Chondrocyte (in vitro differentiated cells): ENCODE measurements around the gene USP7. TPM values are rescaled to one million over a fixed set of nuclear protein-coding genes. Genes with fewer than 3 reads are reported as not detected.

Experiments
- DNase-seq: peaks from one replicate; pipeline ENCODE4 v3.0.0; 2021; ENCODE audit warnings: mixed read lengths, low spot score
- H3K27ac Mint-ChIP-seq: one replicate; pipeline ENCODE4 v1.8.0; 2021; ENCODE audit warnings: mild to moderate bottlenecking, moderate library complexity, mixed read lengths; ENCODE audit not compliant: unreplicated experiment
- H3K27me3 Mint-ChIP-seq: 2 replicates; pipeline ENCODE4 v1.8.0; 2021; ENCODE audit warnings: low read depth, mixed read lengths
- H3K36me3 Mint-ChIP-seq: 2 replicates; pipeline ENCODE4 v1.8.0; 2021; ENCODE audit warnings: low read depth, mixed read lengths
- H3K4me1 Mint-ChIP-seq: 2 replicates; pipeline ENCODE4 v1.8.0; 2021; ENCODE audit warnings: low read depth, mild to moderate bottlenecking, mixed read lengths
- H3K4me3 Mint-ChIP-seq: one replicate; pipeline ENCODE4 v1.8.0; 2021; ENCODE audit warnings: mild to moderate bottlenecking, moderate library complexity, mixed read lengths; ENCODE audit not compliant: unreplicated experiment
- H3K9me3 Mint-ChIP-seq: 2 replicates; pipeline ENCODE4 v1.8.0; 2021; ENCODE audit warnings: low read depth, mixed read lengths
- CTCF ChIP-seq: fragments of 200-600 bp; sonication (generic); IDR thresholded peaks from 2 replicates; pipeline ENCODE4 v1.5.0; 2021; ENCODE audit warnings: antibody characterized with exemption, mild to moderate bottlenecking, moderate library complexity
- total RNA-seq: library from RNA; stranded (reverse); gene quantifications from 3 replicates; pipeline ENCODE4 v1.2.1, GENCODE V29; 2021

The USP7 gene
- total RNA-seq, 1 donor from 2014 or later: 90.6 TPM

DNA sequence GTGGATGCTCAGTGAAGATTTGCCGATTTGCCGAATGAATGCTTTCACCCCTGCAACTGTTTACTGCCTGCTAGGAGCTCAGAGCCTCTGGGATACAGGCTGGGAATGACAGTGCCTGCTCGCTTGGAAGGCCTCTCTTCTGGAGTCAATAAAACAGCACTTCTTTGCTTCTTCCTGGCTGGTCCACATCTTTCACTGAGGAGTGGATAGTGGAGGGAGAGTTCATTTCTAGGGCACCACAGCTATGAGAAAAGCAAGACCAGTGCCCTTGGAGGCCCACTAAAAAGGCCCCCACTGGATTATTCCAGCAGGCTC is 3.1 kb upstream of the USP7 start:
- no peak for TF ChIP-seq CTCF
- peaks cover 7% of the 10 kb centered on the region for H3K4me1 Mint-ChIP-seq
- no peaks in the 10 kb centered on the region for H3K27me3 Mint-ChIP-seq
- H3K27ac Mint-ChIP-seq: no peak overlapping the region
- H3K36me3 Mint-ChIP-seq: no peaks in the 10 kb centered on the region
- H3K4me3 Mint-ChIP-seq: no peak overlapping the region
- peak; percentile 25 for DNase-seq
- H3K9me3 Mint-ChIP-seq: no peaks in the 10 kb centered on the region

DNA sequence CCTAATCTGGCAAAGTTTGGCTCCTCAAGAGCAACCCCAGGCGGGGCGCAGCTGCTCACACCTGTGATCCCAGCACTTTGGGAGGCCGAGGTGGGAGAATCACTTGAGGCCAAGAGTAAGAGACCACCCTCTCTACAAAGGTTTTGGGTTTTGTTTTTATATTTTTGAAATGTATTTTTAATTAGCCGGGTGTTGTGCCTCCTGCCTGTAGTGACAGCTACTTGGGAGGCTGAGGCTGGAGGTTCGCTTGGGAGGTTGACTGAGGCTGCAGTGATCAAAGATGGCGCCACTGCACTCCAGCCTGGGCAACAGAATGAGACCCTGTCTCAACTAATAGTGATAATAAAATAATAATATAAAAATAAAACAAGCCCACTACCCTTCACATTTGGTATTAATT is 756 bp upstream of the USP7 start:
- TF ChIP-seq CTCF: no peak
- Mint-ChIP-seq H3K9me3 (no peaks in the 10 kb centered on the region), H3K4me3 (peak overlapping the region; percentile 62), H3K27ac (no peak overlapping the region), H3K27me3 (no peaks in the 10 kb centered on the region), H3K4me1 (peaks cover 30% of the 10 kb centered on the region), H3K36me3 (no peaks in the 10 kb centered on the region)
- no peak for DNase-seq

GRCh38 chr16:8963010-8963820 is 491 bp downstream of the USP7 start:
- Mint-ChIP-seq H3K4me1 (peaks cover 43% of the 10 kb centered on the region), H3K27ac (no peak overlapping the region), H3K9me3 (no peaks in the 10 kb centered on the region), H3K36me3 (no peaks in the 10 kb centered on the region), H3K27me3 (no peaks in the 10 kb centered on the region), H3K4me3 (peak overlapping the region; percentile 38)
- peak; percentile 66 for DNase-seq
- TF ChIP-seq CTCF: no peak

- Mint-ChIP-seq H3K36me3 (no peaks in the 10 kb centered on the region), H3K4me3 (peak overlapping the region; percentile 85), H3K9me3 (no peaks in the 10 kb centered on the region), H3K4me1 (peaks cover 50% of the 10 kb centered on the region), H3K27ac (peak overlapping the region; percentile 79), H3K27me3 (no peaks in the 10 kb centered on the region)
- peak; percentile 30 for TF ChIP-seq CTCF
- peak; percentile 71 for DNase-seq
Measured at GRCh38 chr16:8962393-8963009, 1.2 kb downstream of the USP7 start.

GRCh38 chr16:8961811-8962390 is 1.8 kb downstream of the USP7 start:
- no peaks in the 10 kb centered on the region for H3K36me3 Mint-ChIP-seq
- TF ChIP-seq CTCF: no peak
- peak overlapping the region; percentile 79 for H3K27ac Mint-ChIP-seq
- H3K4me1 Mint-ChIP-seq: peaks cover 56% of the 10 kb centered on the region
- DNase-seq: no peak
- H3K9me3 Mint-ChIP-seq: no peaks in the 10 kb centered on the region
- peak overlapping the region; percentile 85 for H3K4me3 Mint-ChIP-seq
- no peaks in the 10 kb centered on the region for H3K27me3 Mint-ChIP-seq
